ENCODE data around the gene DRGX. TPM values are rescaled to one million over a fixed set of nuclear protein-coding genes. Genes with fewer than 3 reads are reported as not detected.

The DRGX gene
- not detected in 2 replicates for total RNA-seq

DNA sequence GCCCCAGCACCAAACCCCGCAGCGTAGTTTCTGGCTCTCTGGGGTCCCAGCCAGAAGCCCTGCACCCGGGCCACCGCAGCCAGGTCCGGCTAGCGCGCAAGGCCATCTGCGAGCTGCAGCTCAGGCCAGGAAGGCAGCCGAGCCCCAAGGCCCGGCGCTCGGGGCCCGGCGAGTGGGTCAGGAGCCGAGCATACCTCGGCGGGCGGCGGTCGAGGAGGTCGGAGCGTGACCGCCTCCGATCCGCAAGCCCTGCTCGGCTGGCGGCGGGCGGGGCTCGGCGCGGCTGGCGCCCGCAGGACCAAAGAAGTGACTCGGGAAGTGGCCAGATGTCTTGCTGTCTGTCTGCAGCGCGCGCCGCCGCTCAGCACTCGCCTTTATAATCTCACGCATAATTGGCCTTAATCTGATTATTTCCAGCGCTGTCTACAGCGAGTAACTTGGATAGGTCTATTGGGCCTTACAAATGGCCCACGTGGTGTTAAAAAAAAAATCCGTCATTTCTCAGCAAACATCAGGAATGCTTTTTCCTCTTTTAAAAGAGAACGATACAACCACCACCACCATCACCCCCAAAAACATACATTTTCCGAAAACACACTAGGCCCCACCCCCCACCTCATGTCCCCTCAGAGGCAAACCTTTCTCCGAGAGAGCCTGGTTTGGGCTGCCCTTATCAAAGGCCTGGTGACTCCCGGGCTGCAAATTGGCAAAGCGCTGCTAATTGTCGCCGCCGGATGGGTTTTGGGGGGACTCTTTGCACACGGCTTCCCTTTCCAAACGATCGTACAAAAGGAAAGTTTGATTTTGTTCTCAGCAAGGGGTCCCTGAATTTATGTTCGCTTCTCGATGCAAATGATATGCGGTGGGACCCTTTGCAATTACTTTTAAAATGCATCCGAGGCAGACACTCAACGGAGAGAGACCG is at the start of gene DRGX:
TSS of gene DRGX (minus strand) at position 349 of the 925 bp plus-strand sequence. CDS start 649 bp downstream, outside the sequence.

Other genes starting within 250 kb of the DRGX start
- not detected in 2 replicates for gene TMEM273, start 207.7 kb downstream of the DRGX start, total RNA-seq
- not detected in 2 replicates for gene C10orf71, start 96.9 kb downstream of the DRGX start, total RNA-seq
- 7.4 and 9.2 TPM in 2 replicates for gene ERCC6, start 143.0 kb upstream of the DRGX start, total RNA-seq
- not detected in 2 replicates for gene SLC18A3, start 214.2 kb upstream of the DRGX start, total RNA-seq
- not detected in 2 replicates for gene CHAT, start 217.9 kb upstream of the DRGX start, total RNA-seq